ENCODE results near the gene ACTC1.

The ACTC1 gene

GRCh38 chr15:34799149-34800101, 4.1 kb upstream of the ACTC1 start:
- DNase-seq = no peak

- no peak for DNase-seq
Observed at GRCh38 chr15:34796847-34797435, 1.6 kb upstream of the ACTC1 start.

DNA sequence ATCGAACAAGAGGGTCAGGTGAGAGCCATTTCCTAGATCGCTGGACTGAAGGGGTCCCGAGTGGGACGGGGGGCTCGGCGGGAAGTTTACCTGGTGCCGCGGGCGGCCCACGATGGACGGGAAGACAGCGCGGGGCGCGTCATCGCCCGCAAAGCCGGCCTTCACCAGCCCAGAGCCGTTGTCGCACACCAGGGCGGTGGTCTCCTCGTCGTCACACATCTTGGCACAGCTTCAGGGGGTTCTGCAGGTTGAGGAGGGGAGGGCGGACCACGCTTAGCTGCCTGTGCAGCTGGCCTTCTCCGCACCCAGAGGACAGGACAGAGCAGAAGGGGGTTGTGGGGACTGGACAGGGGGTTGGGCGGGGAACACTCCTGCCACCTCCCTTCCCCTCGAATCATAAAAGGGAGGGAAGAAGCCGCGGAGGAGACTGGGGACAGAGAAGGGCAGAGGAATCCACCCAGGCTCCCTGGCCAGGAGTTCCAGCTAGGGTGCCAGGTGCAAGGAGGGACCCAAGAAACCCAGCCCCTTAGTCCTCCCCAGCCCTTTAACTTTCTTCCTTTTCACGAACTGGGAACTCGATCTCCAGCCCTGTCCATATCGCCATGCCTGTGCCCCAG, 651 bp downstream of the ACTC1 start:
- DNase-seq = no peak

- no peak for DNase-seq
Observed at GRCh38 chr15:34793901-34794300, 1.4 kb downstream of the ACTC1 start.

DNA sequence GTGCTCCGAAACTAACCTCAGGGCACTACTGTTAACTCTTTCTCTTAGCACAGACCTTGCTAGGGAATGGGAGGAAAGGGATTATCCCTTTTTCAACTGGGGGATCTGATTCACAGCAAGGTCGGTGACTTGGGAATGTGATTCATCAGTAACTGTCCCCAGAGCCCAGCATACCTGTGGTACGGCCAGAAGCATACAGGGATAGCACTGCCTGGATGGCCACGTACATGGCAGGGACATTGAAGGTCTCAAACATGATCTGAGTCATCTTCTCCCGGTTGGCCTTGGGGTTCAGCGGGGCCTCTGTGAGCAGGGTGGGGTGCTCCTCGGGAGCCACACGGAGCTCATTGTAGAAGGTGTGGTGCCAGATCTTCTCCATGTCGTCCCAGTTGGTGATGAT, 2.3 kb downstream of the ACTC1 start:
- DNase-seq = no peak

DNA sequence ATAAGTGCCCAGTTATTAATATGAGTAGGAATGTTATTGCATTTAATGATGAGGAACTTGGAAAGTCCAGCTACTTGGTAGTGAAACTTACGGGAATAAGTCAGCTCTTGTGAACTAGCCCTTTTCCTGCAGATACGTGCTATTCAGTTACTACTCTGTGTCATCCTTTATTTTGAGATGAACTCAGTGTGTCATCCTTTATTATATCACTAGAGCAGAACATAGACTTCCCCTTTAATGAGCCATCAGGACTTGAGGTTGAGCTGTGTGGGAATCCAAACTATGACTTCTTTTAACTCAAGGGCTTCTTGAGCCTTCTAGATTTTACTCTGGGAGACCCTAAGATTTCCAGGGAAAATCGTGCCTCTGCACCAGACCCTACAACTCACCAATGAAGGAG, 3.6 kb downstream of the ACTC1 start:
- DNase-seq = no peak

DNA sequence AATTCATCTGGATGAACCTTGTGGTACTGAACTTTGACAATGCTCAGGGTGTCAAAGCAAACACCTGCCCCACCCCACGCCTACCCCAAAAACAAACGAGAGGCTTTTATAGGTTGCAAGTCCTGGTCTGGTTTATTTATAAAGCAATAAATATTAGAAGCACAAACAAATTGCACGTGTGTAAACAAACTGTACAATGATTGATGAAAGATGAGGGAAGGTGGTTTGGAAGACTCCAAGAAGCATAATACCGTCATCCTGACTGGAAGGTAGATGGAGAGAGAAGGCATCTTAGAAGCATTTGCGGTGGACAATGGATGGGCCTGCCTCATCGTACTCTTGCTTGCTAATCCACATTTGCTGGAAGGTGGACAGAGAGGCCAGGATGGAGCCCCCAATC, 5.2 kb downstream of the ACTC1 start:
- DNase-seq = no peak

DNA sequence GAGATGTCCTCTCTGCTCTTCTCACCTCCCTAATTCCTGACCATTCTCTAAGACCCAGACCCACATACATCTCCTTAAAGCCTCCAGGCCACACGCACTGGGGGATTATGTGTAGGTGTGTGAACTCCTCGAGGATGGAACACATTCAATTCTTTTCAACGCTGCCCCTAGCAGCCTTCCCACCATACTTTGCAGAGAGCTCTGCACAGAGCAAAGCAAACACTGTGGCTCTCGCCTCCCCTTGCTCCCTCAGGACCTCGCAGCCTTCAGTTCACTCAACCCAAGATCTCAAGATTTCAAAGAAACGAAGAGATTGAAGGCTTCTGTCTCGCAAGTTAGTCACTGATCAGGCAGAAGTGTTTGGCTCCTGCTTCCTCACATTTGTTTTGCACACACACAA, 6.0 kb downstream of the ACTC1 start:
- DNase-seq = no peak

DNA sequence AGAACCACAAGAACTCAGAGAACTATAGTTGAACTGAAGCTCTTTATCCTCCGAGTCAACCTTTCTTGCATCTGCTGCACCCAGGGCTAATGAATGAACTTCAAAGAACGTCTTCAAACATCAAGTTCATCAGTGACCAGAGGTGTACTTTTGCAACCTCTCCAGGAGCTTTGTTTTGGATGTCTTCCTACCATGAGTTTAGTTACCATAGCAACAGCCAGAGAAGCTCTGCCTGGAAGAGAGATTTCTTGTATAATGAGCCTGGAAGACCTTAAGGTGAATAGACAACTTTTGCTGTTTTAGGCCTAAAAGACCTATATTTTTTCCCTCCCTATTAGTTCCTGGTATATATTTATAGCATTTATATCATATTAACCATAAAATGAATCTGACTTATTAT, 9.1 kb downstream of the ACTC1 start:
- DNase-seq = no peak

GRCh38 chr15:34783991-34784390, 11.4 kb downstream of the ACTC1 start:
- no peak for DNase-seq

DNA sequence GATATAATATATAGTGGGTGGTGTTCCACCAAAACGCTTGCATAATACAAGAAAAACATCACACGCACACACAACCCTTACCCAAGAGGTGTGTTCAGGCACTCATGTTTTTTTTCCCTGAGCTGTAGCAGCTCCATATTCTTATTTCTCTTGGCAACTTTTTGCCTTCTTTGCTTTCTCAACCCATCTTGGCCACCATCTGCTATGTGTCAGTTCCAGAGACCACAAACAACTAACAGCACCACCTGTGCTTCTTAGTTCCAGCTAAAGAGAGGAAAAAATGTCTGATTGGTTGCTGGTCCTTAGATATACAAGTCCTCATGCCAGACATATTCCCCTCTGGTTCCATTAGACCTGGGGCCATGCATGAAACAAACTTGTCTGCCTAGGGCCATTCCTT, 11.9 kb downstream of the ACTC1 start:
- DNase-seq = no peak

- no peak for DNase-seq
Observed at GRCh38 chr15:34782901-34783300, 12.4 kb downstream of the ACTC1 start.

GRCh38 chr15:34780725-34781124, 14.6 kb downstream of the ACTC1 start:
- no peak for DNase-seq

- DNase-seq = no peak
Observed at GRCh38 chr15:34776606-34777105, 18.7 kb downstream of the ACTC1 start.

DNA sequence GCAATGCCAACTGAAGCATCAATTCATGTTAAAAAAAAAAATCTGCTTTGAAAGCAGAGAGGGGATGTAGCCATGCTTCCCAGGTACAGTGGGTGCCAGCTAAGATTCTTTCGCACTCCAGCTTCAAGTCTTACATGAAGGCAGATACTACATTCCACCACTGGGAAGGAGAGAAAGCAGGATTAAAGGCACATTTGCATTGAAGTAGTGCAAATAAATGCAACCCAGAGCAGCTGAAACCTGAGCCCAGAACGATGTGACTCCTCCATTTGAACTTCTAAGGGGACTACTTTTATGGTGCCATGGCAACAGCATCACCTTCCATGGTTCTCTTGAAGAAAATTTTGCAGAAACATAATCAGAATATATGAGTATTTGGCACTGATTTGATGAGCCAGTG, 21.4 kb downstream of the ACTC1 start:
- no peak for DNase-seq

- DNase-seq = no peak
Observed at GRCh38 chr15:34773013-34773412, 22.3 kb downstream of the ACTC1 start.

- DNase-seq = no peak
Observed at GRCh38 chr15:34772312-34772711, 23.0 kb downstream of the ACTC1 start.

DNA sequence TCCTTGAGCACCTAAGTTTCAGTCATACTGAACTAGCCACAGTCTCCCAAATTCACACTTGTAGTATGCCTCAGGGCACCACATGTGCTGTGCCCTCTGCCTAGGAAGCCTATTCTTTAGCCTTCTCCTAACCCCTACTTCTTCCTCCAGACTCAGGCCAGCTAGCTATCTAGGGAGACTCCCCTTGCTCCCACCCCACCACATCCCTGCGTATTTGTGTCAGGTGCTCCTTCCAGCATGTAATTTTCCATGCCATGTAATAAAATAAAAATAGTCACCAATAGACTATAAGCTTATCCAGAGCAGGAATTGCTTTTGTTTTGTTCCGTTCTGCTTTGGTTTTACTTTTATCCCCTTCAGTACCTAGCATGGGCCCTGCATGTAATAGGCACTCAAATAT, 25.6 kb downstream of the ACTC1 start:
- no peak for DNase-seq

DNA sequence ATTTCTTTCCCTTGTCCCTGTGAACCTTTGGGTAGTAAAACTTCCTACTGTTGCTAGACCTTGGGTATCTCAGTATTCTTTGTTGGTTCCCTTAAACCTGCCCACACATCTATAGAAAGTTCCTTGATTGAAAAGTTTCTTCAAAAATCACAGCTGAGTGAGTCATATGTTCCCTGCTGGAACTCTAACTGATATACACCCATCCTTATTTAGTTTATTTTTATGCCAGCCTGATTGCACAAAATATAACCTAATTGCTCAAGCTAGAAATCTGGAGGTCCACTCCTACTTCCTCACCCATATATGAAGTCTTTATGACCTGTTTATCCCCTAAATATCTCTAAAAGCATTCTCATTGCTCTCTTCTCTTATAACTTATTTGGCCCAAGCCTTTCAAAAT, 26.8 kb downstream of the ACTC1 start:
- DNase-seq = no peak

GRCh38 chr15:34765741-34766140, 29.6 kb downstream of the ACTC1 start:
- DNase-seq = no peak

DNA sequence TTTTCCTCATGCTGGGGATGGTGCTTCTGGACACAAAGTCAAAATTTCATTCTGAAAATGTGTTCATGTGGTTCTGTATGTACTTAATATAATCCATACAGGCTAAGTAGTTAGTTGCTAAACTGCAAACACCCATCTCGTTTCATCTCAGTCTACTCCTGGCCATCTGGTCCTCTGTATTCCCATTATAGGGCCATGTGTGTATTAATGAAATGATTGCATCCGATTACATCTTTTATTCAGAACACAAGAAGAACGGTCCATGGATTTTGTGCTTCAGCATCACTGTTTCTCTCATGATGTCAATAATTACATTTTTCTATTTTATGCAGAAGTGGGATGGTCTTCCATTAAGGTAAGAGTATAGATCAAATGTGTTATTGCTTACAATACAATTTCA, 34.4 kb downstream of the ACTC1 start:
- no peak for DNase-seq

- DNase-seq = no peak
Observed at GRCh38 chr15:34759992-34760391, 35.4 kb downstream of the ACTC1 start.

DNA sequence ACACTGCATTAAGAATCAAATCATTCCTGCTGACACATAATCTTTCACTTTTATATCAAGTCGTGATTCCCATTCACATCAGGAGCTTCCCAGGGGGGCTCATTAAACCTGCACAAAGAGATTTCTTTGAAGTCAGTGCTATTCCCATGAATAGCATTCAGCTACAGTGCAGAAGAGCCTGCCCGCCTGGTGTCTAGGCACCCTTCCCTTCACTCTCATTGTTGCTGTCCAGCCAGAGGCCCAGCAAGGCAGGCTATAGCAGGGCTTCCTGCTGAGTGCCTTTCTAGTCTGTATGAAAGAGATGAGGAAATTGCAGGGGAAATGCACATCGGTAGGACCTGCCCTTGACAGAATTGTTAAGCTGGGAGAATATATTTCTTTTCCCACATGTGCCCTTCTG, 36.0 kb downstream of the ACTC1 start:
- no peak for DNase-seq

DNA sequence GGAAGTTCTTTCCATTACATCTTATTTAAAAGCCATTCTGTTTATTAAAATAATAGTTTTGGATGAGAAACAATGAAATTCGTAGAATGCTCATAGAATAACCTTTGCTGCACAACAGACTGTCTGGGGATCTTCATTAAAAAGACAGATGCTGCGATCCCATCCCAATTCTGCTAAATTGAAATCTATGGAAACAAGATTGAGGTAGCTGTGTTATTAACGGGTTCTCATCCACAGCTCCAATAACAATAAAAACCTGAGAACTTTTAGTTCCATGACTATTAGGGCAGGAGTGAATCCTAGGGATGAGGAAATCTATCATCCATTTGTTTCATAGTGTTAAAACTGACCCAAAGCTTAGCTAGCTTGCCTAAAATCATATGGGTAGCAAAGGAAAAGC, 38.1 kb downstream of the ACTC1 start:
- DNase-seq = no peak

All from activated T-cell treated with anti-CD3 and anti-CD28 coated beads, Interleukin-2, amount 50 U/mL, for 48 hours (primary cell).